ENCODE measurements around the gene USP16.

Gene USP16

DNA sequence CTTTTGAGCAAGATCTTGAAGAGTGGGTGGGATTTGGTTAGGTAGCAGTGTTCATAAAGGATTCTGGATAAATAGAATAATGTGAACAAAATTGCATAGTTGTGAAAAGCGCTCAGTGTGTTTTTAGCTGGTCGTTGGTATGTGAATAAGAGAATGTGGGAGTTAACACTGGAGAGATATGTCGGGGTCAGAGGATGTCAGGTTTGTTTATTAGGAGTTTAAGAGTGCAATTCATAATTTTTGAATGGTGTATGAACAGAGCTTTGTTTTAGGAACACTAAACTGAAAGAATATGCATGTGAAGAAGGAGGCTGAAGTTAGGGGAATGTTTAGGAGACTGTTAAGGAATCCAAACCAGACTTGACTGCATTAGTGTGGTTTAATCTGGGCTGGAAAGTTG is 9.4 kb downstream of the USP16 start:
- DNase-seq (ENCODE audit: low spot score): no peak

GRCh38 chr21:29034678-29035077 is 10.2 kb downstream of the USP16 start:
- no peak for DNase-seq (ENCODE audit: low spot score)

GRCh38 chr21:29052224-29052623 is 27.8 kb downstream of the USP16 start:
- no peak for DNase-seq (ENCODE audit: low spot score)

DNA sequence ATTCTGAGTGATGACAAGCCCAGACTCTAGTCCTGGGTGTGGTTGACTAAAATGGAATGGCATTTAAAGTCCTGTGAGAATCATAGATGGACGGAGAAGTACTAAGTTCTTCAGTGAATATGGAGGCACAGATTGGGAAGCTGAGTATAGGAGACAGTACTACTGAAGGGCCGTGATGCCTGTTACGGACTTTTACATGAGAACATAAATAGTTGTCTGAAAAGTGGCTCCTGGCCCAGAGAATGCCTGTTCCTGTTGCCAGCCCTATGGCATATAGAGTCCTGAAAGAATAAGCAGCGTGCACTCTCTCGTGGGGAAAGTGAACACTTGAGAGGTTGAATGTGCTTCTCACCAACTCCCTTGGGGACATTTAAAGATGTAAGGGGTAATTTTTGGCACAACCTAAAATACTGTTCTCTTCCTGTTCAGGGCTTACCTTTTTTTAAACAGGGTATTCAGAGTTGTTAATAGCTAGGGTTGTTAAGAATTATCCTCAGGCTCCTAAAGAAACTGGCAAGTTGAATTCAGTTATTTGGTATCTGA is 28.6 kb downstream of the USP16 start:
- no peak for DNase-seq (ENCODE audit: low spot score)

GRCh38 chr21:29053656-29054055 is 29.2 kb downstream of the USP16 start:
- DNase-seq (ENCODE audit: low spot score): no peak

DNA sequence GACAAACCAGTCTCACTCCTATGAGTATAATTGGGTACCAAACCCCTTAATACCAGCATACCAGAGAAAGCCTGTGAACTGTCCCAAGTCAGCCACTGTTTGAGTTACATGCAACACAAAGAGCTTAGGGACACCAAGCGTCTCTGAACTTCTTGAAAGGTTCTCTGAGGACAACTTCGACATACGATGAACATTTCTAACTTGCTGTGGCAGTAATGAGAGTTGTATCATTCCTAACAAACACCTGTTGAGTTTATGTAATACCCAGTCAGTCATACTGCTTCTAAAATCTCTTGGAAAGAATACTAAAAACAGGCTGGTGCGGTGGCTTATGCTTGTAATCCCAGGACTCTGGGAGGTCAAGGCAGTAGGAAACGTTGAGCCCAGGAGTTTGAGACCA is 30.6 kb downstream of the USP16 start:
- no peak for DNase-seq (ENCODE audit: low spot score)

- DNase-seq (ENCODE audit: low spot score): no peak
Observed at GRCh38 chr21:29056005-29056404, 31.5 kb downstream of the USP16 start.

GRCh38 chr21:29056538-29057050 is 32.1 kb downstream of the USP16 start:
- DNase-seq (ENCODE audit: low spot score): no peak

- DNase-seq (ENCODE audit: low spot score): no peak
Observed at GRCh38 chr21:29064850-29065481, 40.5 kb downstream of the USP16 start.

GRCh38 chr21:29072873-29073221 is 48.4 kb downstream of the USP16 start:
- peak; percentile 34 for DNase-seq (ENCODE audit: low spot score)

GRCh38 chr21:29073222-29074006 is 48.9 kb downstream of the USP16 start, which contains the start of gene CCT8:
Gene CCT8, minus strand, starts transcription at chr21:29073648. Its CDS starts 58 bp downstream, at chr21:29073590.
- DNase-seq (ENCODE audit: low spot score): peak; percentile 100

DNA sequence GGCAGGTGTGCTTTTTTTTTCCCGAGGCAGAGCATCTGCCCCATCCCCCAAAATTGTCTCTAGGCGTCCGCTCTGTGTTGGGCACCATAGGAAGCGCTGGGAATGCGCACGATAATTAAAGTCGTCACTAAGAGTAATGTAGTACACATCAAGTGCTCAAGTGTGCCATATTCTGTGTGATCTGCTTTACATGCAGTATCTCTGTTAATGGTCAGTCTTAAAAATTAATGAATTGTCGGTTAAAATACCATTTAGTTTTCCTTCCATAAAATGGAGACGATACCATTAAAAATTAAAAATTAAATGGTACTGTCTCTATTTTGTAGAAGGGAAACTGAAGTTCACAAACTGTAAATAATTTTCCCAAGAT is 49.5 kb downstream of the USP16 start:
- DNase-seq (ENCODE audit: low spot score): no peak

- no peak for DNase-seq (ENCODE audit: low spot score)
Observed at GRCh38 chr21:29074783-29075182, 50.3 kb downstream of the USP16 start.

DNA sequence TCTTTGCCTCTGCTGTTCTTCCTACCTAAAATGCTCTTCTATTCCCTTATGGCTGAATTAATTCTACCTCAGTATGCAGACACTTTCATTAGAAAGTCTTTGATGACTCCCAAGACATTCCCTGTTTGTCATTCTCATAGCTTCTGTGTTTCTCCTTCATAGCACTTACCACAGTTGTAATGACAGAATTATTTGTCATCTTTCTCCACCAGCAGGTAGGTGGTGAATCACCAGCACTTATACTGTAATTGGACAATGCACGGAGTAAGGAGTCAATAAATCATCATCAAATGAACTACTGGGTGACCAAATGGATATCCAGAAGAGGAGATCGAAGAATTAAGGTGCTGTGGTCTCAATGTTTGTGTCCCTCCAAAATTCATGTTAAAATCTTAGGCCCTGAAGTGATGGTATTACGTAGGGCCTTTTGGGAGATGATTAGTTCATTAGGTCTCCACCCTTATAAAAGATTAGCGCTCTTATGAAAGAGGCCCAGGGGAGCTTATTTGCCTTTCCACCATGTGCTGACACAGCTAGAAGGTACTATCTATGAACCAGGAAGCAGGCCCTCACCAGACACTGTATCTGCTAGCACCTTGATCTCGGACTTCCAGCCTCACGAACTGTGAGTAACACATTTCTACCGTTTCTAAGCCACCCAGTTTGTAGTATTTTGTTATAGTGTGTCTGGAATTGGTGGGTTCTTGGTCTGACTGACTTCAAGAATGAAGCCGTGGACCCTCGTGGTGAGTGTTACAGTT is 51.4 kb downstream of the USP16 start:
- peak; percentile 95 for DNase-seq (ENCODE audit: low spot score)

DNA sequence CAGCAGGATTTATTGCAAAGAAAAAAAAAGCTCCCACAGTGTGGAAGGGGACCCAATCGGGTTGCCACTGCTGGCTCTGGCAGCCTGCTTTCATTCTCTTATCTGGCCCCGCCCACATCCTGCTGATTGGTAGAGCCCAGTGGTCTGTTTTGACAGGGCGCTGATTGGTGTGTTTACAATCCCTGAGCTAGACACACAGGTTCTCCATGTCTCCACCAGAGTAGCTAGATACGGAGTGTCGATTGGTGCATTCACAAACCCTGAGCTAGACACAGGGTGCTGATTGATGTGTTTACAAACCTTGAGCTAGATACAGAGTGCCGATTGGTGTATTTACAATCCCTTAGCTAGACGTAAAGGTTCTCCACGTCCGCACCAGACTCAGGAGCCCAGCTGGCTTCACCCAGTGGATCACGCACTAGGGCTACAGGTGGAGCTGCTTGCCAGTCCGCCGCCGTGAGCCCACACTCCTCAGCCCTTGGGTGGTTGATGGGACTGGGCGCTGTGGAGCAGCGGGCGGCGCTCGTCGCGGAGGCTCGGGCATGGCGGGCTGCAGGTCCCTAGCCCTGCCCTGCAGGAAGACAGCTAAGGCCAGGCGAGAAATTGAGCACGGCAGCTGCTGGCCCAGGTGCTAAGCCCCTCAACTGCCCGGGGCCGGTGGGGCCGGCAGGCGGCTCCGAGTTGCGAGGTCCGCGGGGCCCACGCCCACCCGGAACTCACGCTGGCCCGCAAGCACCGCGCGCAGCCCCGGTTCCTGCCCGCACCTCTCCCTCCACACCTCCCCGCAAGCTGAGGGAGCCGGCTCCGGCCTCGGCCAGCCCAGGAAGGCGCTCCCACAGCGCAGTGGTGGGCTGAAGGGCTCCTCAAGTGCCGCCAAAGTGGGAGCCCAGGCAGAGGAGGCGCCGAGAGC is 52.5 kb downstream of the USP16 start:
- DNase-seq (ENCODE audit: low spot score): peak; percentile 49

- DNase-seq (ENCODE audit: low spot score): peak; percentile 34
Observed at GRCh38 chr21:29077651-29078090, 53.2 kb downstream of the USP16 start.

DNA sequence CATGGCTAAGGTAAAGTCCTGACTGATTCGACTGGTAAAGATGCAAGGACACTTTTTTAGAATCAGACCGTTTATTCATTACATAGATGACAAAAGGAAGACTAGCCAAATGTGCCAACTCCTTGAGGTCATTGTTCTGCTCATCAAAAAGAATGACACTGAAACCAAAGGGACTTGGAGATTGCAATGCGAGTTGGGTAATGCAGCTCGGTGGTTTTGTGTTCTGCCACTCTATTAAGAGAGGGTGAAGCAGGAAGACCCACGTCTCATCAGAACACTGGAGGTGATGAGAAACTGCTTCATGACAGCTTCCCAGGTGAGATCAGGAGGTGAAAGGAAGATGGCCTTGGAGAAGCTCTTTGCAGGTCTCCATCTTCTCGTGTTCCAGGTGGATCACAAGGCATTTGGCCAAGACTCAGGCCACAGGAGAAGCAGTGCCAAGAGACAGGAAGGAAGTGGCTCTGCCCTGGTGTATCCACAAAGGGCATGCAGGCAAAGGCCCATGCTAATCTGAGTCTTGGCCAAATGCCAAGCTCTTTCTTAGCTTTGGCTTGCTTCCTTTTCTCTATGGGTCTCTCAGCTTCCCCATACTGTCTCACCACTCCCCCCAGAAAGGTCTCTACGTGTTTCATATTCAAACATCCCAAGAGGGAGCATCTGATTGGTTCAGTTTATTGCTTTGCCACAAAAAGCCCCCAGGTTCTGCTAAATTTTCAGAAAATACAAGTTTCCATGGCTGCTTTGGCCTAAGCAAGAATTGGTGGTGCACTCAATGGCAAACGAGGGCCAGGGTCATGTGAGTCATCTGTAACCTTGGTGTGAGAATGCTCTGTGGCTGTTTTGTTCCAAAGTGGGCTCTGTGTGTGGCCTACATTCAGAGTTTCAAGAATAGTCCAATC is 54.6 kb downstream of the USP16 start:
- no peak for DNase-seq (ENCODE audit: low spot score)

DNA sequence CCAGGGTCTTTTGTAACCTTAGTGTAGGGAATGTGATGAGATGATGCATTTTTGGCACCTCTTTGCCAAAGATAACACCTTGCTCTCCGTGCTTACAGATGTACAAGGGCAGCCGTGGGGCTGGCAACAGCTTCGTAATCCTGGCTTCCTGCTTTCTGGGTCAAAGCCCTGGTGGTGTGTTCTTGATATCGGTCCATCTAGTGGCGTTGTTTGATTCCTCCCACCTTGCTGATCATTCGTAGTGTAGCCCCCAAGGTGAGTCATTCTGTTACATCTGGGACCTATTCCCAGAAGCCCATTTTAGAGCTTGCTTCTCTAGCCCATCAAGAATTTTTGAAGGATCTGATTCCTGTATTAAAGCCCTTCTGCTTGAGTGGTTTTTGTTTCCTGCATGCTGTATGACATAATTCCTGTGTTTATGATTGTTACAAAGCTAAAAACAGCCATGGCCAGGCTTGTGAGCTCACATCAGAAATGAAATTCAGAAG is 56.0 kb downstream of the USP16 start:
- peak; percentile 71 for DNase-seq (ENCODE audit: low spot score)

DNA sequence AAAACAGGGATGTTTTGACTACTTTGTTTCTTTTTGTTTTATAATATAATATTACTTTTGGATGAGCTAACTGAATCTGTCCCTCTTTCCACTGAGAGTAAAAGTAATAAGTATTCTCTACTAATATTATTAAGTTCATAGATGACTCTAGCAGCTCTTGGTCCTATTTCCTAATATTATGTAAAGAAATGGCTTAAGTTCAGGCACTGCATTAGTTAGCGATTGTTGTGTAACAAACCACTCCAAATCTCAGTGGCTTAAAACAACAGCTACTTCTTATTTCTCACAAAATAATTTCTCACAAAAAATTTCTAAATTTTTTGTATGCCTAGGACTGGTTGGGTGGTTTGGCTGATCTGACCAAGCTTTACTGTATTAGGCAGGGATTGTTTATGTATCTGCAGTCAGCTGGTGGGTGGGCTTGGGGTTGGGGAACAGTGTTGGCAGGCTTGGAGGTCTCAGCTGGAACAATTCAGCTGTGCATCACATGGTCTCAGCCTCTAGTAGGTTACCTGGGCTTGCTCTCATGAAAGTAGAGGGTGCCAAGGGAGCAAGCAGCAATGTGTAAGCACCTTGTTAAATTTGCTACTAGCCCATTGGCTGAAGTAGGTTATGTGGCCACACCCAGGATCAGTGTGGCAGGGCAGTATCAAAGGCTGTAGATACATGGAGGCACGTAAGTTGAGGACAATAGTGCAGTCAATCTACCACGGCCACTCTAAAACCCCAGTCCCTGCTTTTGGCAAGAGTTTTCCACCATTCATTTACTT is 57.8 kb downstream of the USP16 start:
- no peak for DNase-seq (ENCODE audit: low spot score)
